ENCODE measurements around the gene MILR1.

Gene MILR1

GRCh38 chr17:64496348-64496785, 47.5 kb downstream of the MILR1 start:
- no peak for TF ChIP-seq CTCF (IDR thresholded peaks at IDR 0.05; ENCODE audit: extremely low read depth, missing control alignments)
- DNase-seq (ENCODE audit: low spot score): no peak

GRCh38 chr17:64496786-64497564, 48.1 kb downstream of the MILR1 start, which contains the start of gene POLG2:
Gene POLG2 (minus strand): TSS chr17:64497054. CDS start chr17:64496968, 86 bp downstream.
- TF ChIP-seq CTCF (IDR thresholded peaks at IDR 0.05; ENCODE audit: extremely low read depth, missing control alignments): peak; percentile 39
- peak; percentile 90 for DNase-seq (ENCODE audit: low spot score)

GRCh38 chr17:64497565-64498035, 48.7 kb downstream of the MILR1 start:
- DNase-seq (ENCODE audit: low spot score): no peak

GRCh38 chr17:64498308-64499203, 49.6 kb downstream of the MILR1 start:
- DNase-seq (ENCODE audit: low spot score): no peak
- TF ChIP-seq CTCF (IDR thresholded peaks at IDR 0.05; ENCODE audit: extremely low read depth, missing control alignments): no peak

More at GRCh38 chr17:64497565-64498035, 48.7 kb downstream of the MILR1 start:
- no peak for TF ChIP-seq CTCF (IDR thresholded peaks at IDR 0.05; ENCODE audit: extremely low read depth, missing control alignments)

GRCh38 chr17:64499805-64500486, 51.0 kb downstream of the MILR1 start:
- no peak for TF ChIP-seq CTCF (IDR thresholded peaks at IDR 0.05; ENCODE audit: extremely low read depth, missing control alignments)
- DNase-seq (ENCODE audit: low spot score): no peak

- no peak for DNase-seq (ENCODE audit: low spot score)
- no peak for TF ChIP-seq CTCF (IDR thresholded peaks at IDR 0.05; ENCODE audit: extremely low read depth, missing control alignments)
Measured at GRCh38 chr17:64500487-64500859, 51.6 kb downstream of the MILR1 start.
